Esophagus muscularis mucosa (tissue), 4 donors: Measurements from ENCODE around the gene CACNG1. TPM values are rescaled to one million over a fixed set of nuclear protein-coding genes. Genes with fewer than 3 reads are reported as not detected.

ENCODE experiments used
- DNase-seq: peaks from one replicate; pipeline ENCODE4 v3.0.0-alpha.2; 2017; ENCODE audit errors: extremely low spot score
- H3K27ac ChIP-seq, 4 donors: fragments of 200-600 bp; sonication (generic); replicated peaks in 1 of 4; 1 replicate in 3 of 4; 2 replicates in 1 of 4; pipeline ENCODE4 v1.5.1; 2016 to 2019; ENCODE audit warnings: mild to moderate bottlenecking in 1 of 4
- H3K27me3 ChIP-seq, 4 donors: fragments of 200-600 bp; sonication (generic); one replicate each; pipeline versions ENCODE4 v1.5.1 to v1.6.0; 2016 to 2019
- H3K36me3 ChIP-seq, 4 donors: fragments of 200-600 bp; sonication (generic); one replicate each; pipeline ENCODE4 v1.5.1; 2016 to 2019
- H3K4me1 ChIP-seq, 4 donors: fragments of 200-600 bp; sonication (generic); one replicate each; pipeline ENCODE4 v1.5.1; 2016 to 2019
- H3K4me3 ChIP-seq, 4 donors: fragments of 200-600 bp; sonication (generic); 1 replicate in 2 of 4; 2 replicates in 2 of 4; pipeline ENCODE4 v1.5.1; 2016 to 2019; ENCODE audit warnings: mild to moderate bottlenecking in 4 of 4, moderate library complexity in 1 of 4
- H3K9me3 ChIP-seq, 4 donors: fragments of 200-600 bp; sonication (generic); 1 replicate in 3 of 4; 2 replicates in 1 of 4; pipeline ENCODE4 v1.5.1; 2016 to 2019
- EP300 ChIP-seq: sonication (generic); formaldehyde crosslinking; IDR thresholded peaks from one replicate; pipeline ENCODE4 v1.6.1; 2017; ENCODE audit warnings: antibody characterized with exemption
- POLR2A ChIP-seq: fragments of 450-650 bp; IDR thresholded peaks from one replicate; pipeline ENCODE4 v1.6.1; 2017; ENCODE audit warnings: antibody characterized with exemption, moderate library complexity, mild to moderate bottlenecking, low read depth
- POLR2AphosphoS5 ChIP-seq, 2 donors: sonication (generic); formaldehyde crosslinking; IDR thresholded peaks; one replicate each; pipeline ENCODE4 v1.6.1; 2017; ENCODE audit warnings: antibody characterized with exemption in 2 of 2
- WGBS: methylation state at CpG from one replicate; pipeline ENCODE4 v1.1.5; 2018; 5-methylcytosine and 5-hydroxymethylcytosine counted together
- intact Hi-C: fragments of 100-400 bp; cut with DNase I; formaldehyde crosslinking; loops from one replicate; pipeline ENCODE4 v1.15.1; 2023
- total RNA-seq, 4 donors: library from RNA; depleted of rRNA; stranded (reverse); fragments of >200 nt; gene quantifications; one replicate each; pipeline versions ENCODE4 v1.1.0 to v1.2.1, GENCODE V29; 2016
- TF ChIP-seq, protein P1 (sequence below), 3 experiments: fragments of 200-600 bp in 2 of 3; fragments of 450-650 bp in 1 of 3; sonication (generic) in 2 of 3; IDR thresholded peaks; one replicate each; pipeline ENCODE4 v1.5.1; 2017 to 2019; ENCODE audit warnings: antibody characterized with exemption in 3 of 3, mild to moderate bottlenecking in 2 of 3, moderate library complexity in 1 of 3

The CACNG1 gene
- total RNA-seq, 4 donors from 2014 or later: not detected

DNA sequence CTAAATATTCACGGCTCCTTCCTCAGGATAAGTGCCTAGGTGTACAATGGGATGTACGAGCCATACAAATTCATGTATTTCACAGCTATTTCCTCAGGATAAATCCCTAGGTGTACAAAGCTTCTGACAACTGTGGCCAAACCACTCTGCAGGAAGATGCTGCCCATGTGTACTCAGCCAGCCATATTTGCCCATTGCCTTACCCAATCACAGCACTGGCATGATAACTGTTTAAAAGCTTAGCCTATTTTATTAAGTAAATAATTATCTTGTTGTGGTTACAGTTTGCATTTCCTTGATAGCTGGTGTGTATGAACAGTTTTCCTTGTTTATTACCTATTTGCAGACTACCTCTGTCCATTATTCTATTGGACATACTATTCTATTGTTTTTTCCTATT is 35.1 kb downstream of the CACNG1 start:
- Histone ChIP-seq H3K27me3 (no peaks in the 10 kb centered on the region), H3K4me3 (no peak overlapping the region), H3K27ac (no peak overlapping the region), H3K4me1 (no peaks in the 10 kb centered on the region), H3K36me3 (peaks cover 8 to 35% (median 21%) of the 10 kb centered on the region in 4 donors), H3K9me3 (no peaks in the 10 kb centered on the region)
- TF ChIP-seq POLR2A (no peak), EP300 (no peak), POLR2AphosphoS5 (IDR thresholded peaks at IDR 0.05) (no peak)
- TF ChIP-seq, protein P1, sequence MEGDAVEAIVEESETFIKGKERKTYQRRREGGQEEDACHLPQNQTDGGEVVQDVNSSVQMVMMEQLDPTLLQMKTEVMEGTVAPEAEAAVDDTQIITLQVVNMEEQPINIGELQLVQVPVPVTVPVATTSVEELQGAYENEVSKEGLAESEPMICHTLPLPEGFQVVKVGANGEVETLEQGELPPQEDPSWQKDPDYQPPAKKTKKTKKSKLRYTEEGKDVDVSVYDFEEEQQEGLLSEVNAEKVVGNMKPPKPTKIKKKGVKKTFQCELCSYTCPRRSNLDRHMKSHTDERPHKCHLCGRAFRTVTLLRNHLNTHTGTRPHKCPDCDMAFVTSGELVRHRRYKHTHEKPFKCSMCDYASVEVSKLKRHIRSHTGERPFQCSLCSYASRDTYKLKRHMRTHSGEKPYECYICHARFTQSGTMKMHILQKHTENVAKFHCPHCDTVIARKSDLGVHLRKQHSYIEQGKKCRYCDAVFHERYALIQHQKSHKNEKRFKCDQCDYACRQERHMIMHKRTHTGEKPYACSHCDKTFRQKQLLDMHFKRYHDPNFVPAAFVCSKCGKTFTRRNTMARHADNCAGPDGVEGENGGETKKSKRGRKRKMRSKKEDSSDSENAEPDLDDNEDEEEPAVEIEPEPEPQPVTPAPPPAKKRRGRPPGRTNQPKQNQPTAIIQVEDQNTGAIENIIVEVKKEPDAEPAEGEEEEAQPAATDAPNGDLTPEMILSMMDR (IDR thresholded peaks at IDR 0.05): no peak
- WGBS: 98% methylated on average over 2 of the region's 2 CpGs
- intact Hi-C loops: no loop called here
- DNase-seq: no peak

DNA sequence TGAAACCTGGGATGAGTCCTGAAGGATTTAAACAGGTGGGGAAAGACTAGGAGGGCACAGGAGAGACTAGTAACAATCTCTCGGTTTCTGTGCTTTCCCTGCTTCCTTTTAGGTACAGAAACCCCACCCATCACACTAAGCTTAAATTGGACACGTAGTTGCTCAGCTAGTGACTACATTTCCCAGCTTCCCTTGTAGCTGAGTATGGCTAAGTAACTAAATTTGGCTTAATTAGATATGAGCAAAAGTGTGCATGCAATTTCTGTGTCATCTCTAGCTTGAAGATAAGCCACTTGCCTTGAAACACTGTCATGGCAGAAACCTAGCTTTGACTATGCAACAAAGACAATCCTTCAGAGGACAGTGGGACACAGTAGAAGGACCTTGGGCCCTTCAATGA is 36.5 kb downstream of the CACNG1 start:
- peaks cover 8 to 42% (median 28%) of the 10 kb centered on the region in 4 donors for H3K36me3 ChIP-seq
- H3K4me3 ChIP-seq: no peak overlapping the region
- no peak overlapping the region for H3K27ac ChIP-seq
- no peak for DNase-seq
- no peaks in the 10 kb centered on the region for H3K4me1 ChIP-seq
- H3K27me3 ChIP-seq: no peaks in the 10 kb centered on the region
- intact Hi-C loops: no loop called here
- TF ChIP-seq EP300 (no peak), POLR2A (no peak), POLR2AphosphoS5 (IDR thresholded peaks at IDR 0.05) (no peak)
- TF ChIP-seq, protein P1 (IDR thresholded peaks at IDR 0.05): no peak
- WGBS: 88% methylated on average over 2 of the region's 2 CpGs
- no peaks in the 10 kb centered on the region for H3K9me3 ChIP-seq

DNA sequence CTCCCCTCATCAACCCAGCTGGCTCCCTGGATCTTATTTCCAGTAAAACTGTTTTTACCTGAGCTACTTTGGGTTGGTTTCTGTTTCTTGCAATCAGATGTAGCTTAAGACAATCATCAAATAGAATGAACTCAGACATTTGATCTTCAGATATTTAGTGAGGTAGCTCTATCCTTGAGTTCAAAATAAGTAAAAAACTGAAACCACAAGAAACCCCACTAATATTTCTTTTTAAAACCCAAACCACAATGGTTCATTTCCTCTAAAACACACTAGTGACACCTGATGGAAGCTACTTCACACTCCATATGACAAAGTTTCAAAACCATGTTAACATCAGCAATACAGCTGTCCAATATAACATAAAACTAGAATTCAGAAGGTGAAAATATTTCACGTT is 37.8 kb downstream of the CACNG1 start:
- Histone ChIP-seq H3K4me1 (no peaks in the 10 kb centered on the region), H3K4me3 (no peak overlapping the region), H3K9me3 (no peaks in the 10 kb centered on the region), H3K36me3 (peaks cover 8 to 45% (median 36%) of the 10 kb centered on the region in 4 donors), H3K27ac (no peak overlapping the region), H3K27me3 (no peaks in the 10 kb centered on the region)
- intact Hi-C loops: no loop called here
- TF ChIP-seq EP300 (no peak), POLR2A (no peak), POLR2AphosphoS5 (IDR thresholded peaks at IDR 0.05) (no peak)
- TF ChIP-seq, protein P1 (IDR thresholded peaks at IDR 0.05): no peak
- DNase-seq: no peak
- 71% methylated on average over 1 of the region's 1 CpG for WGBS

DNA sequence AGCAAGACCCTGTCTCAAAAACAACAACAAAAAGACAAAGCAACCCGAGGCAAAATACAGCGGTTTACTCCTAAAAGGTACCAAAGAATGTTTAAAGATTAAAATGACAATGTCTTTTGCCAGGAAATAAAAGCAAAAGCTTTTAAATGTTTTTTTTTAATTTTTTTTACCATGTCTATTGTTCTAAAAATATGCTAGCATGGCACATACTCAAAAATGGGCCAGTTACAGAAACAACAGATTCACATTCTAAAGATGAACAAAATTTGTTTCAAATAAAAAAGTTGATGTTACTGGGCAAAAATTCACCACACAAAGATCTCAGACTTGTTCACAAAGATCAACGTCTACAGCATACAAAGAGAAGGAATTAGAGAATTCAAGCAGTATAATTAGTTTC is 41.1 kb downstream of the CACNG1 start:
- no peak for TF ChIP-seq POLR2A
- TF ChIP-seq, protein P1 (IDR thresholded peaks at IDR 0.05): no peak
- TF ChIP-seq EP300: no peak
- TF ChIP-seq POLR2AphosphoS5 (IDR thresholded peaks at IDR 0.05): no peak
- H3K4me1 ChIP-seq: no peaks in the 10 kb centered on the region
- H3K27me3 ChIP-seq: no peaks in the 10 kb centered on the region
- H3K4me3 ChIP-seq: no peak overlapping the region
- no peak overlapping the region for H3K27ac ChIP-seq
- no peak for DNase-seq
- peaks cover 0 to 45% (median 26%) of the 10 kb centered on the region in 4 donors for H3K36me3 ChIP-seq
- 90% methylated on average over 3 of the region's 3 CpGs for WGBS
- H3K9me3 ChIP-seq: no peaks in the 10 kb centered on the region
- intact Hi-C loops: no loop called here

DNA sequence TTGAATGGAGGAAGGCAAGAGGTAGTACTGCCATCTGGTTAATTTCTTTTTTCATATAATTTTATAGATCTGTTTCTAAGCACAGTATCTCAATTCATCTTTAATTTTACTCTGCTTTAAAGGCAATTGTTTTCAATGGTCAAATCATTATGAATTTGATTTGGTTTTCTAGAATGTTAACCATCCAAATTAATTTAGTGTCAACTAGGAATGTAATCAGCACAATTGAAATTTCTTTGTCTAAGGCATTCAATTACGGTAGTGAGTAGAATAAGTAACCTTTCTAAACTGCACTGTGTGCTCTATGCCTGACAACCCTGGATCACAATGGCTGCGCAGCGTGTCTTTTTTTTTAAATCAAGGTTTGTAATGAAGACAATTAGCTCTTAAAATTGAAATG is 44.3 kb downstream of the CACNG1 start:
- TF ChIP-seq POLR2A (no peak), EP300 (no peak), POLR2AphosphoS5 (IDR thresholded peaks at IDR 0.05) (no peak)
- TF ChIP-seq, protein P1 (IDR thresholded peaks at IDR 0.05): no peak
- H3K36me3 ChIP-seq: peaks cover 0 to 34% (median 16%) of the 10 kb centered on the region in 4 donors
- H3K4me1 ChIP-seq: no peaks in the 10 kb centered on the region
- WGBS: 100% methylated on average over 3 of the region's 3 CpGs
- H3K27me3 ChIP-seq: no peaks in the 10 kb centered on the region
- H3K9me3 ChIP-seq: no peaks in the 10 kb centered on the region
- no peak overlapping the region for H3K27ac ChIP-seq
- no peak for DNase-seq
- intact Hi-C loops: no loop called here
- no peak overlapping the region for H3K4me3 ChIP-seq
